Measurements from ENCODE around the gene LYPD6B.

Gene LYPD6B

GRCh38 chr2:149002891-149003740 lies 35.4 kb upstream of the LYPD6B start:
- no peaks in the 10 kb centered on the region for H3K27me3 Mint-ChIP-seq

GRCh38 chr2:149004836-149005235 lies 33.7 kb upstream of the LYPD6B start:
- H3K36me3 Mint-ChIP-seq (ENCODE audit: low read depth), result peaks cover 5% of the 10 kb centered on the region
- H3K27me3 Mint-ChIP-seq, result no peaks in the 10 kb centered on the region
- no peak overlapping the region for H3K4me3 Mint-ChIP-seq
- H3K27ac Mint-ChIP-seq, result no peak overlapping the region
- peaks cover 12% of the 10 kb centered on the region for H3K4me1 Mint-ChIP-seq (ENCODE audit: low read depth)
- no peaks in the 10 kb centered on the region for H3K9me3 Mint-ChIP-seq

More at GRCh38 chr2:149002891-149003740, 35.4 kb upstream of the LYPD6B start:
- no peak overlapping the region for H3K4me3 Mint-ChIP-seq
- H3K27ac Mint-ChIP-seq, result no peak overlapping the region
- no peaks in the 10 kb centered on the region for H3K9me3 Mint-ChIP-seq
- peaks cover 15% of the 10 kb centered on the region for H3K4me1 Mint-ChIP-seq (ENCODE audit: low read depth)
- peaks cover 5% of the 10 kb centered on the region for H3K36me3 Mint-ChIP-seq (ENCODE audit: low read depth)

GRCh38 chr2:149005471-149006077 lies 32.9 kb upstream of the LYPD6B start:
- Mint-ChIP-seq H3K27ac (no peak overlapping the region), H3K4me1 (ENCODE audit: low read depth) (peaks cover 5% of the 10 kb centered on the region)

GRCh38 chr2:149006883-149007543 lies 31.5 kb upstream of the LYPD6B start:
- no peak overlapping the region for H3K4me3 Mint-ChIP-seq

More at GRCh38 chr2:149005471-149006077, 32.9 kb upstream of the LYPD6B start:
- no peaks in the 10 kb centered on the region for H3K9me3 Mint-ChIP-seq
- H3K27me3 Mint-ChIP-seq, result no peaks in the 10 kb centered on the region
- no peak overlapping the region for H3K4me3 Mint-ChIP-seq
- H3K36me3 Mint-ChIP-seq (ENCODE audit: low read depth), result peaks cover 5% of the 10 kb centered on the region

GRCh38 chr2:149008381-149008780 lies 30.1 kb upstream of the LYPD6B start:
- Mint-ChIP-seq H3K4me1 (ENCODE audit: low read depth) (no peaks in the 10 kb centered on the region), H3K36me3 (ENCODE audit: low read depth) (no peaks in the 10 kb centered on the region), H3K27me3 (no peaks in the 10 kb centered on the region), H3K4me3 (no peak overlapping the region), H3K9me3 (no peaks in the 10 kb centered on the region), H3K27ac (no peak overlapping the region)

More at GRCh38 chr2:149006883-149007543, 31.5 kb upstream of the LYPD6B start:
- Mint-ChIP-seq H3K36me3 (ENCODE audit: low read depth) (peaks cover 5% of the 10 kb centered on the region), H3K4me1 (ENCODE audit: low read depth) (no peaks in the 10 kb centered on the region), H3K27me3 (no peaks in the 10 kb centered on the region), H3K9me3 (no peaks in the 10 kb centered on the region), H3K27ac (no peak overlapping the region)

GRCh38 chr2:149009576-149010461 lies 28.7 kb upstream of the LYPD6B start:
- Mint-ChIP-seq H3K4me3 (no peak overlapping the region), H3K36me3 (ENCODE audit: low read depth) (no peaks in the 10 kb centered on the region), H3K9me3 (no peaks in the 10 kb centered on the region), H3K27me3 (no peaks in the 10 kb centered on the region), H3K4me1 (ENCODE audit: low read depth) (no peaks in the 10 kb centered on the region), H3K27ac (no peak overlapping the region)

- H3K27ac Mint-ChIP-seq, result no peak overlapping the region
- H3K27me3 Mint-ChIP-seq, result no peaks in the 10 kb centered on the region
- no peaks in the 10 kb centered on the region for H3K36me3 Mint-ChIP-seq (ENCODE audit: low read depth)
- no peaks in the 10 kb centered on the region for H3K4me1 Mint-ChIP-seq (ENCODE audit: low read depth)
- H3K4me3 Mint-ChIP-seq, result no peak overlapping the region
- H3K9me3 Mint-ChIP-seq, result no peaks in the 10 kb centered on the region
These were observed 26.0 kb upstream of the LYPD6B start for GRCh38 chr2:149012545-149012944.

- Mint-ChIP-seq H3K4me1 (ENCODE audit: low read depth) (no peaks in the 10 kb centered on the region), H3K36me3 (ENCODE audit: low read depth) (no peaks in the 10 kb centered on the region), H3K9me3 (no peaks in the 10 kb centered on the region), H3K4me3 (no peak overlapping the region), H3K27ac (no peak overlapping the region), H3K27me3 (no peaks in the 10 kb centered on the region)
These were observed 23.0 kb upstream of the LYPD6B start for GRCh38 chr2:149015501-149015900.

- Mint-ChIP-seq H3K4me3 (no peak overlapping the region), H3K27me3 (no peaks in the 10 kb centered on the region)
These were observed 22.5 kb upstream of the LYPD6B start for GRCh38 chr2:149015926-149016563.

GRCh38 chr2:149017116-149017985 lies 21.1 kb upstream of the LYPD6B start:
- Mint-ChIP-seq H3K36me3 (ENCODE audit: low read depth) (no peaks in the 10 kb centered on the region), H3K4me1 (ENCODE audit: low read depth) (no peaks in the 10 kb centered on the region), H3K27ac (no peak overlapping the region), H3K9me3 (no peaks in the 10 kb centered on the region), H3K27me3 (no peaks in the 10 kb centered on the region), H3K4me3 (no peak overlapping the region)

More at GRCh38 chr2:149015926-149016563, 22.5 kb upstream of the LYPD6B start:
- H3K27ac Mint-ChIP-seq, result no peak overlapping the region
- no peaks in the 10 kb centered on the region for H3K4me1 Mint-ChIP-seq (ENCODE audit: low read depth)
- H3K36me3 Mint-ChIP-seq (ENCODE audit: low read depth), result no peaks in the 10 kb centered on the region
- no peaks in the 10 kb centered on the region for H3K9me3 Mint-ChIP-seq

- H3K9me3 Mint-ChIP-seq, result no peaks in the 10 kb centered on the region
- no peaks in the 10 kb centered on the region for H3K27me3 Mint-ChIP-seq
- no peak overlapping the region for H3K4me3 Mint-ChIP-seq
- no peaks in the 10 kb centered on the region for H3K4me1 Mint-ChIP-seq (ENCODE audit: low read depth)
- H3K27ac Mint-ChIP-seq, result no peak overlapping the region
- H3K36me3 Mint-ChIP-seq (ENCODE audit: low read depth), result no peaks in the 10 kb centered on the region
These were observed 19.5 kb upstream of the LYPD6B start for GRCh38 chr2:149018981-149019380.

GRCh38 chr2:149019768-149020167 lies 18.7 kb upstream of the LYPD6B start:
- H3K36me3 Mint-ChIP-seq (ENCODE audit: low read depth), result no peaks in the 10 kb centered on the region
- no peak overlapping the region for H3K4me3 Mint-ChIP-seq
- H3K27me3 Mint-ChIP-seq, result no peaks in the 10 kb centered on the region
- H3K9me3 Mint-ChIP-seq, result no peaks in the 10 kb centered on the region
- no peaks in the 10 kb centered on the region for H3K4me1 Mint-ChIP-seq (ENCODE audit: low read depth)
- H3K27ac Mint-ChIP-seq, result no peak overlapping the region

GRCh38 chr2:149020432-149020851 lies 18.1 kb upstream of the LYPD6B start:
- H3K4me1 Mint-ChIP-seq (ENCODE audit: low read depth), result no peaks in the 10 kb centered on the region
- no peaks in the 10 kb centered on the region for H3K27me3 Mint-ChIP-seq
- no peaks in the 10 kb centered on the region for H3K9me3 Mint-ChIP-seq
- no peaks in the 10 kb centered on the region for H3K36me3 Mint-ChIP-seq (ENCODE audit: low read depth)
- H3K4me3 Mint-ChIP-seq, result no peak overlapping the region
- no peak overlapping the region for H3K27ac Mint-ChIP-seq
